Astrocyte of the cerebellum (primary cell): ENCODE data around the gene STRN.
"Not testable (repeated sequence)": the region's sequence is repeated elsewhere in the genome, so short reads cannot be mapped to it uniquely, and the experiment has no call there.

Experiments used
- DNase-seq: peaks from one replicate; pipeline ENCODE4 v3.0.0-alpha.2; 2011; ENCODE audit warnings: low read depth
- H3K4me3 ChIP-seq: 2 replicates; pipeline ENCODE4 v1.5.1; 2011; ENCODE audit warnings: mild to moderate bottlenecking, low read depth, low read length, moderate library complexity
- in situ Hi-C: cut with HindIII; loops from 2 replicates; pipeline ENCODE4 v1.10.0; 2017; ENCODE audit warnings: low sequenced_read_pairs
- TF ChIP-seq, protein P1 (sequence below): IDR thresholded peaks from 2 replicates; pipeline ENCODE4 v1.5.1; 2012; ENCODE audit warnings: low read length, low read depth, moderate library complexity, mild to moderate bottlenecking; ENCODE audit errors: missing control alignments

The STRN gene

DNA sequence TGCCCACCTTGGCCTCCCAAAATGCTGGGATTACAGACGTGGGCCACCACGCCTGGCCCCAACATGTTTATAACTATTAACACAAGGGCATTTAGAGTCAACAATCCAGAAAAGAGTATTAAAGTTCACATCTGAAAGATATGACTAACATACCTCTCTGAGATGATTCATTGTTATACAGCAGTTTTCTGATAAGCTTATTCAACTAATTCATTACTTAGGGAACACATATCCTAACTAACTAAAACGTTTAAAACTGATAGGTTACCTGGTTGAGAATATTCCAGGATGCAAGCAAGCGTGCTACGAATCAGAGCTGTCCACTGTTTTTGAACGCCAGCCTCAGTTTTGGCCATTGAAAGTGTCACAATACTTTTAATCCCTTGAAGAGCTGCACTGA, 34.0 kb upstream of the STRN start:
- in situ Hi-C loops, result no loop called here
- H3K4me3 ChIP-seq, result no peak overlapping the region
- DNase-seq, result no peak
- TF ChIP-seq, protein P1, sequence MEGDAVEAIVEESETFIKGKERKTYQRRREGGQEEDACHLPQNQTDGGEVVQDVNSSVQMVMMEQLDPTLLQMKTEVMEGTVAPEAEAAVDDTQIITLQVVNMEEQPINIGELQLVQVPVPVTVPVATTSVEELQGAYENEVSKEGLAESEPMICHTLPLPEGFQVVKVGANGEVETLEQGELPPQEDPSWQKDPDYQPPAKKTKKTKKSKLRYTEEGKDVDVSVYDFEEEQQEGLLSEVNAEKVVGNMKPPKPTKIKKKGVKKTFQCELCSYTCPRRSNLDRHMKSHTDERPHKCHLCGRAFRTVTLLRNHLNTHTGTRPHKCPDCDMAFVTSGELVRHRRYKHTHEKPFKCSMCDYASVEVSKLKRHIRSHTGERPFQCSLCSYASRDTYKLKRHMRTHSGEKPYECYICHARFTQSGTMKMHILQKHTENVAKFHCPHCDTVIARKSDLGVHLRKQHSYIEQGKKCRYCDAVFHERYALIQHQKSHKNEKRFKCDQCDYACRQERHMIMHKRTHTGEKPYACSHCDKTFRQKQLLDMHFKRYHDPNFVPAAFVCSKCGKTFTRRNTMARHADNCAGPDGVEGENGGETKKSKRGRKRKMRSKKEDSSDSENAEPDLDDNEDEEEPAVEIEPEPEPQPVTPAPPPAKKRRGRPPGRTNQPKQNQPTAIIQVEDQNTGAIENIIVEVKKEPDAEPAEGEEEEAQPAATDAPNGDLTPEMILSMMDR, result no peak

- H3K4me3 ChIP-seq, DNase-seq, in situ Hi-C loops: not testable (repeated sequence)
Measured at GRCh38 chr2:36999416-36999815, 33.1 kb upstream of the STRN start.

GRCh38 chr2:36993841-36994620, 27.7 kb upstream of the STRN start:
- in situ Hi-C loops, result no loop called here
- TF ChIP-seq, protein P1, result no peak
- DNase-seq, result no peak
- H3K4me3 ChIP-seq, result no peak overlapping the region

DNA sequence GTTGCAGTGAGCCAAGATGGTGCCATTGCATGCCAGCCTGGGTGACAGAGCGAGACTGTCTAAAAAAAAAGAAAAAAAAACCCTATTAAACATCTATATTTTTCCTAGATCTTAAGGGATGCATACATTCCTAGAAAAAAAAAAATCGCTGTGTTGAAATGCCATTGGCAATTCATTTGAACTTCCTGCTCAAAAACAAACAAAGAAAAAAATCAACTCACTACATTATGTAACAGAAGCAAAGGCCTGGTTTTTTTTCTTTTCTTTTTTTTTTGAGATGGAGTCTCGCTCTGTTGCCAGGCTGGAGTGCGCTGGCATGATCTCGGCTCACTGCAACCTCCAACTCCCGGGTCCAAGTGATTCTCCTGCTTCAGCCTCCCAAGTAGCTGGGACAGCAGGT, 21.7 kb upstream of the STRN start:
- TF ChIP-seq, protein P1, result no peak
- H3K4me3 ChIP-seq, result no peak overlapping the region
- in situ Hi-C loops, result no loop called here
- no peak for DNase-seq

DNA sequence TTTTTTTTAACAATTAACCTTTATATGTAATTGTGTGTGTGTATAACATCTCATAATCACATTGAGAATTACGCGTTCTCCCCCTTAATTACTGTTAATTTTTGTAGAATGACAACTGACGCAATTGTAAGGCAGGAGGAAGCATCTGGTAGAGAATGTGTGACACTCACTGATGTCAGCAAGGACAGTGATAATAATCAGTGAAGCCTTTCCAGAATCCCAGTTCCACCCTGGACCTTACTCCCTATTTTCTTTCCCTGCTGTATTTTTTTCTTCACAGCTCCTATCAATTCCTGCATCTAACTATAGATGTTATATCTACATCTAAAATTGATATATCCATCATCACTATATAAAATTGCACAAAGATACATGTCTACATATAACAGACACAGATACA, 16.1 kb upstream of the STRN start:
- DNase-seq, result no peak
- no peak overlapping the region for H3K4me3 ChIP-seq
- in situ Hi-C loops, result no loop called here
- TF ChIP-seq, protein P1, result no peak

GRCh38 chr2:36981911-36982310, 15.6 kb upstream of the STRN start:
- no peak overlapping the region for H3K4me3 ChIP-seq
- in situ Hi-C loops, result no loop called here
- TF ChIP-seq, protein P1, result no peak
- DNase-seq, result no peak

- H3K4me3 ChIP-seq, in situ Hi-C loops, DNase-seq: not testable (repeated sequence)
Measured at GRCh38 chr2:36979007-36979406, 12.7 kb upstream of the STRN start.

- no peak overlapping the region for H3K4me3 ChIP-seq
- TF ChIP-seq, protein P1, result no peak
- in situ Hi-C loops, result no loop called here
Measured at GRCh38 chr2:36976065-36976464, 9.7 kb upstream of the STRN start.

More at GRCh38 chr2:36976065-36976464, 9.7 kb upstream of the STRN start:
- no peak for DNase-seq
